Thyroid gland (tissue), 4 donors: ENCODE data around the gene LRRC4C.

ENCODE experiments used
- POLR2A ChIP-seq, 2 donors: fragments of 450-650 bp; IDR thresholded peaks; one replicate each; pipeline ENCODE4 v1.6.1; 2017; ENCODE audit warnings: antibody characterized with exemption in 2 of 2, mild to moderate bottlenecking in 2 of 2, moderate library complexity in 1 of 2
- TF ChIP-seq, protein P1 (sequence below), 6 experiments: fragments of 200-600 bp in 3 of 6; fragments of 450-650 bp in 3 of 6; sonication (generic) in 3 of 6; IDR thresholded peaks; one replicate each; pipeline ENCODE4 v1.5.1; 2016 to 2019; ENCODE audit warnings: antibody characterized with exemption in 6 of 6, mild to moderate bottlenecking in 2 of 6, inconsistent platforms in 1 of 6, moderate library complexity in 1 of 6

DNA sequence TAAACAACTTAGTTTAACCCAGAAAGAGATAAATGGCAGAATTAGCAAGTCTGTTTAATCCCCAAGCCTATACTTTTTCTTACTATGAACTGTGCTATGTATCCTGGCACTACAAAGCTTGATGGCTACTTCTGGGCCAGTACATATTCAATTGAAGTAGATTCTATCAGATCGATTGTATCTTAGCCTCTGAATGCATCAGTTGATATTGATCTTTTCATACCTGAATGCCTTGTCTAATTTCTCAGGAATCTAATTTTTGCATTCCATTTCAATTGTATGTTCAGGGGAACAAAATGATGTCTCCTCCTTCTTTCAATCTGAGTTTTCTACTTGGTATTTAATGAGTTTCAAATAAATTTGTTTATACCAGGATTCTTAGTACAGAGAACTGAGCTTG lies 1137.9 kb downstream of the LRRC4C start:
- TF ChIP-seq, protein P1, sequence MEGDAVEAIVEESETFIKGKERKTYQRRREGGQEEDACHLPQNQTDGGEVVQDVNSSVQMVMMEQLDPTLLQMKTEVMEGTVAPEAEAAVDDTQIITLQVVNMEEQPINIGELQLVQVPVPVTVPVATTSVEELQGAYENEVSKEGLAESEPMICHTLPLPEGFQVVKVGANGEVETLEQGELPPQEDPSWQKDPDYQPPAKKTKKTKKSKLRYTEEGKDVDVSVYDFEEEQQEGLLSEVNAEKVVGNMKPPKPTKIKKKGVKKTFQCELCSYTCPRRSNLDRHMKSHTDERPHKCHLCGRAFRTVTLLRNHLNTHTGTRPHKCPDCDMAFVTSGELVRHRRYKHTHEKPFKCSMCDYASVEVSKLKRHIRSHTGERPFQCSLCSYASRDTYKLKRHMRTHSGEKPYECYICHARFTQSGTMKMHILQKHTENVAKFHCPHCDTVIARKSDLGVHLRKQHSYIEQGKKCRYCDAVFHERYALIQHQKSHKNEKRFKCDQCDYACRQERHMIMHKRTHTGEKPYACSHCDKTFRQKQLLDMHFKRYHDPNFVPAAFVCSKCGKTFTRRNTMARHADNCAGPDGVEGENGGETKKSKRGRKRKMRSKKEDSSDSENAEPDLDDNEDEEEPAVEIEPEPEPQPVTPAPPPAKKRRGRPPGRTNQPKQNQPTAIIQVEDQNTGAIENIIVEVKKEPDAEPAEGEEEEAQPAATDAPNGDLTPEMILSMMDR (IDR thresholded peaks at IDR 0.05), result no peak
- TF ChIP-seq POLR2A (IDR thresholded peaks at IDR 0.05), result no peak
